K562 (cell line): ENCODE measurements around the gene INSM1.

Experiments used
- ATF3 ChIP-seq, 2 experiments: fragments of 450-650 bp in 1 of 2; sonication (generic) in 1 of 2; formaldehyde crosslinking in 1 of 2; IDR thresholded peaks in 1 of 2; conservative IDR thresholded peaks in 1 of 2; 2 replicates each; pipeline versions ENCODE4 v1.6.1 to v1.8.1; 2016 to 2023; ENCODE audit warnings: mild to moderate bottlenecking in 2 of 2, moderate library complexity in 2 of 2, inconsistent platforms in 1 of 2, missing genetic modification reagents in 1 of 2
- HNRNPLL ChIP-seq: fragments of 200-400 bp; formaldehyde crosslinking; IDR thresholded peaks from 2 replicates; pipeline ENCODE4 v1.6.1; 2017; ENCODE audit warnings: low read length, low read depth, mild to moderate bottlenecking; ENCODE audit not compliant: poor library complexity, severe bottlenecking
- RBFOX2 ChIP-seq: fragments of 200-400 bp; formaldehyde crosslinking; IDR thresholded peaks from 2 replicates; pipeline ENCODE4 v1.6.1; 2017; ENCODE audit warnings: low read depth, mild to moderate bottlenecking, low read length, moderate library complexity
- ZNF551 ChIP-seq: fragments of 250-450 bp; sonication (Bioruptor Pico); IDR thresholded peaks from 2 replicates; pipeline ENCODE4 v1.5.0; 2021; ENCODE audit warnings: mild to moderate bottlenecking, moderate library complexity
- TF ChIP-seq, protein P1 (sequence below): fragments of 450-650 bp; IDR thresholded peaks from 2 replicates; pipeline ENCODE4 v1.6.1; 2017; ENCODE audit warnings: antibody characterized with exemption, mild to moderate bottlenecking
- TF ChIP-seq, protein P2 (sequence below), 3 experiments: IDR thresholded peaks in 2 of 3; conservative IDR thresholded peaks in 1 of 3; 2 replicates each; pipeline ENCODE4 v1.5.1; 2011 to 2012; ENCODE audit warnings: low read length in 3 of 3, mild to moderate bottlenecking in 3 of 3, control low read depth in 2 of 3, improper control_type of control experiment in 1 of 3, inconsistent platforms in 1 of 3, low read depth in 1 of 3, mixed read lengths in 1 of 3, moderate library complexity in 1 of 3; ENCODE audit not compliant: insufficient read depth in 2 of 3

DNA sequence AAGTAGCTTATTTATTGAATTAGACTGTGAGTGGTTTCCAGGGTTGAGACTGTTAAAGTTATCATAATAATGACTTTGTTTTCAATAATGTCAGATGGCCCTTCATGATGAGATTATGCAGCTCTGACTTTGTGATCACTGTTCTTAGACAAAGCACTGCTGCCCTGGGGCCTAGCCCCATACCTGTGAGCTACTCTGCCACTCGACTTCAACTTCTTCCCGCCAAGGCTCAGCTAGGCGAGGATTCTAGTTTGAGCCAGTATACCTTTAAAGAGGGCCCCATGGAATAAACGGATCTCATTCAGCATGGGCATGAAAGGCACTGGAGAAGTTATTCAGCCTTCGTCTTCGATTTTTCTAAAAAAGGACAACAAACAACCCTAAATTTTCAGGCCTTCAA is 45.0 kb upstream of the INSM1 start:
- TF ChIP-seq ATF3 (IDR thresholded peaks at IDR 0.05) (no peak), ATF3 (CRISPR knock-in tag; conservative IDR thresholded peaks at IDR 0.05) (no peak), HNRNPLL (no peak), ZNF551 (no peak), RBFOX2 (no peak)
- TF ChIP-seq, protein P1, sequence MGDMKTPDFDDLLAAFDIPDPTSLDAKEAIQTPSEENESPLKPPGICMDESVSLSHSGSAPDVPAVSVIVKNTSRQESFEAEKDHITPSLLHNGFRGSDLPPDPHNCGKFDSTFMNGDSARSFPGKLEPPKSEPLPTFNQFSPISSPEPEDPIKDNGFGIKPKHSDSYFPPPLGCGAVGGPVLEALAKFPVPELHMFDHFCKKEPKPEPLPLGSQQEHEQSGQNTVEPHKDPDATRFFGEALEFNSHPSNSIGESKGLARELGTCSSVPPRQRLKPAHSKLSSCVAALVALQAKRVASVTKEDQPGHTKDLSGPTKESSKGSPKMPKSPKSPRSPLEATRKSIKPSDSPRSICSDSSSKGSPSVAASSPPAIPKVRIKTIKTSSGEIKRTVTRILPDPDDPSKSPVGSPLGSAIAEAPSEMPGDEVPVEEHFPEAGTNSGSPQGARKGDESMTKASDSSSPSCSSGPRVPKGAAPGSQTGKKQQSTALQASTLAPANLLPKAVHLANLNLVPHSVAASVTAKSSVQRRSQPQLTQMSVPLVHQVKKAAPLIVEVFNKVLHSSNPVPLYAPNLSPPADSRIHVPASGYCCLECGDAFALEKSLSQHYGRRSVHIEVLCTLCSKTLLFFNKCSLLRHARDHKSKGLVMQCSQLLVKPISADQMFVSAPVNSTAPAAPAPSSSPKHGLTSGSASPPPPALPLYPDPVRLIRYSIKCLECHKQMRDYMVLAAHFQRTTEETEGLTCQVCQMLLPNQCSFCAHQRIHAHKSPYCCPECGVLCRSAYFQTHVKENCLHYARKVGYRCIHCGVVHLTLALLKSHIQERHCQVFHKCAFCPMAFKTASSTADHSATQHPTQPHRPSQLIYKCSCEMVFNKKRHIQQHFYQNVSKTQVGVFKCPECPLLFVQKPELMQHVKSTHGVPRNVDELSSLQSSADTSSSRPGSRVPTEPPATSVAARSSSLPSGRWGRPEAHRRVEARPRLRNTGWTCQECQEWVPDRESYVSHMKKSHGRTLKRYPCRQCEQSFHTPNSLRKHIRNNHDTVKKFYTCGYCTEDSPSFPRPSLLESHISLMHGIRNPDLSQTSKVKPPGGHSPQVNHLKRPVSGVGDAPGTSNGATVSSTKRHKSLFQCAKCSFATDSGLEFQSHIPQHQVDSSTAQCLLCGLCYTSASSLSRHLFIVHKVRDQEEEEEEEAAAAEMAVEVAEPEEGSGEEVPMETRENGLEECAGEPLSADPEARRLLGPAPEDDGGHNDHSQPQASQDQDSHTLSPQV: no peak
- TF ChIP-seq, protein P2, sequence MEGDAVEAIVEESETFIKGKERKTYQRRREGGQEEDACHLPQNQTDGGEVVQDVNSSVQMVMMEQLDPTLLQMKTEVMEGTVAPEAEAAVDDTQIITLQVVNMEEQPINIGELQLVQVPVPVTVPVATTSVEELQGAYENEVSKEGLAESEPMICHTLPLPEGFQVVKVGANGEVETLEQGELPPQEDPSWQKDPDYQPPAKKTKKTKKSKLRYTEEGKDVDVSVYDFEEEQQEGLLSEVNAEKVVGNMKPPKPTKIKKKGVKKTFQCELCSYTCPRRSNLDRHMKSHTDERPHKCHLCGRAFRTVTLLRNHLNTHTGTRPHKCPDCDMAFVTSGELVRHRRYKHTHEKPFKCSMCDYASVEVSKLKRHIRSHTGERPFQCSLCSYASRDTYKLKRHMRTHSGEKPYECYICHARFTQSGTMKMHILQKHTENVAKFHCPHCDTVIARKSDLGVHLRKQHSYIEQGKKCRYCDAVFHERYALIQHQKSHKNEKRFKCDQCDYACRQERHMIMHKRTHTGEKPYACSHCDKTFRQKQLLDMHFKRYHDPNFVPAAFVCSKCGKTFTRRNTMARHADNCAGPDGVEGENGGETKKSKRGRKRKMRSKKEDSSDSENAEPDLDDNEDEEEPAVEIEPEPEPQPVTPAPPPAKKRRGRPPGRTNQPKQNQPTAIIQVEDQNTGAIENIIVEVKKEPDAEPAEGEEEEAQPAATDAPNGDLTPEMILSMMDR (IDR thresholded peaks at IDR 0.05 in 2 of 3, conservative IDR thresholded peaks at IDR 0.05 in 1 of 3; ENCODE audit: insufficient read depth in 2 of 3, low read depth in 1 of 3, low read length in 3 of 3): no peak
